Testis (tissue), 3 donors: ENCODE measurements around the gene DBF4B. TPM values are rescaled to one million over a fixed set of nuclear protein-coding genes. Genes with fewer than 3 reads are reported as not detected.
"Not testable (repeated sequence)": the region's sequence is repeated elsewhere in the genome, so short reads cannot be mapped to it uniquely, and the experiment has no call there.

ENCODE experiments used
- DNase-seq: peaks from one replicate; pipeline ENCODE4 v3.0.0-alpha.2; 2019
- H3K27ac ChIP-seq, 2 donors: fragments of 200-600 bp; sonication (generic); one replicate each; pipeline ENCODE4 v1.5.1; 2019
- H3K27me3 ChIP-seq: fragments of 200-600 bp; sonication (generic); one replicate; pipeline ENCODE4 v1.5.1; 2019
- H3K36me3 ChIP-seq: fragments of 200-600 bp; sonication (generic); one replicate; pipeline ENCODE4 v1.5.1; 2017; ENCODE audit warnings: low read depth; ENCODE audit errors: missing control alignments
- H3K4me1 ChIP-seq: fragments of 200-600 bp; sonication (generic); one replicate; pipeline ENCODE4 v1.5.1; 2019
- H3K4me3 ChIP-seq, 2 donors: fragments of 200-600 bp; sonication (generic); one replicate each; pipeline ENCODE4 v1.5.1; 2017 to 2019
- H3K9me3 ChIP-seq: fragments of 200-600 bp; sonication (generic); one replicate; pipeline ENCODE4 v1.5.1; 2017
- POLR2A ChIP-seq: fragments of 450-650 bp; IDR thresholded peaks from one replicate; pipeline ENCODE4 v1.6.1; 2017; ENCODE audit warnings: antibody characterized with exemption, mild to moderate bottlenecking, moderate library complexity
- WGBS, 2 donors: methylation state at CpG; one replicate each; pipeline ENCODE4 v1.1.5; 2018; 5-methylcytosine and 5-hydroxymethylcytosine counted together
- intact Hi-C: fragments of 100-400 bp; cut with DNase I; formaldehyde crosslinking; loops from one replicate; pipeline ENCODE4 v1.15.1; 2023; ENCODE audit warnings: low total_unique reads
- polyA plus RNA-seq: library from polyadenylated mRNA; stranded (reverse); fragments of 350-450 nt; fragmentation: Illumina TruSeq; extraction: RNeasy Lipid Tissue Mini Kit (QIAGEN cat#74804); gene quantifications from one replicate; pipeline ENCODE4 v1.2.3, GENCODE V29; 2014; ENCODE audit warnings: low read depth, low replicate concordance; ENCODE audit not compliant: insufficient read depth
- total RNA-seq, 2 donors: library from RNA; depleted of rRNA; stranded (reverse); fragments of >200 nt; gene quantifications; one replicate each; pipeline ENCODE4 v1.2.3, GENCODE V29; 2016
- TF ChIP-seq, protein P1 (sequence below), 3 experiments: fragments of 450-650 bp in 2 of 3; fragments of 200-600 bp in 1 of 3; sonication (generic) in 1 of 3; IDR thresholded peaks; one replicate each; pipeline ENCODE4 v1.5.1; 2016 to 2019; ENCODE audit warnings: antibody characterized with exemption in 3 of 3, mild to moderate bottlenecking in 2 of 3, moderate library complexity in 1 of 3

The DBF4B gene
- total and polyA plus RNA-seq, 3 donors from 2014 or later = 47.3 to 55.1 (median 50.2) TPM

DNA sequence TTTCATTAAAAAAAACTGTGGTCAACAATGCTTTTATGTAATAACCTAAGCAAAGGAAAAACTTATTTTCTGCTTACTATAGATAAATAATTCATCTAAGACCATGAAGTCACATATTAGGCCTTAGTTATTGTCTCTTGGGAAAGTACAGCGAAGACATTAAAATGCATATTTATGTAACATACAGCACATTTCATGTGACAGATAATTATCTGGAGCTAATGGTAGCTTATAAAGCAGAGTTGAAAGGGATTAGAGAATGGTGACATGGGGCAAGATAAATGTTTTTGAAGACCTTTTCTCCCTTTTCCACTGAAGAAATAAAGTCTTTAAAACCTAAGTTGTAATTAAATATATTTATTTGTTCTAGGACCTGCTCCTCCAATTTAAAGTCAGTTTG, 42.5 kb upstream of the DBF4B start:
- Histone ChIP-seq H3K9me3 (no peaks in the 10 kb centered on the region), H3K4me1 (no peaks in the 10 kb centered on the region), H3K4me3 (no peak overlapping the region), H3K27ac (no peak overlapping the region), H3K36me3 (no peaks in the 10 kb centered on the region), H3K27me3 (no peaks in the 10 kb centered on the region)
- 94 to 98% methylated on average over 1 of the region's 1 CpG for WGBS, 2 donors
- no peak for DNase-seq
- TF ChIP-seq, protein P1, sequence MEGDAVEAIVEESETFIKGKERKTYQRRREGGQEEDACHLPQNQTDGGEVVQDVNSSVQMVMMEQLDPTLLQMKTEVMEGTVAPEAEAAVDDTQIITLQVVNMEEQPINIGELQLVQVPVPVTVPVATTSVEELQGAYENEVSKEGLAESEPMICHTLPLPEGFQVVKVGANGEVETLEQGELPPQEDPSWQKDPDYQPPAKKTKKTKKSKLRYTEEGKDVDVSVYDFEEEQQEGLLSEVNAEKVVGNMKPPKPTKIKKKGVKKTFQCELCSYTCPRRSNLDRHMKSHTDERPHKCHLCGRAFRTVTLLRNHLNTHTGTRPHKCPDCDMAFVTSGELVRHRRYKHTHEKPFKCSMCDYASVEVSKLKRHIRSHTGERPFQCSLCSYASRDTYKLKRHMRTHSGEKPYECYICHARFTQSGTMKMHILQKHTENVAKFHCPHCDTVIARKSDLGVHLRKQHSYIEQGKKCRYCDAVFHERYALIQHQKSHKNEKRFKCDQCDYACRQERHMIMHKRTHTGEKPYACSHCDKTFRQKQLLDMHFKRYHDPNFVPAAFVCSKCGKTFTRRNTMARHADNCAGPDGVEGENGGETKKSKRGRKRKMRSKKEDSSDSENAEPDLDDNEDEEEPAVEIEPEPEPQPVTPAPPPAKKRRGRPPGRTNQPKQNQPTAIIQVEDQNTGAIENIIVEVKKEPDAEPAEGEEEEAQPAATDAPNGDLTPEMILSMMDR (IDR thresholded peaks at IDR 0.05) = no peak
- TF ChIP-seq POLR2A = no peak
- intact Hi-C loops = no loop called here

DNA sequence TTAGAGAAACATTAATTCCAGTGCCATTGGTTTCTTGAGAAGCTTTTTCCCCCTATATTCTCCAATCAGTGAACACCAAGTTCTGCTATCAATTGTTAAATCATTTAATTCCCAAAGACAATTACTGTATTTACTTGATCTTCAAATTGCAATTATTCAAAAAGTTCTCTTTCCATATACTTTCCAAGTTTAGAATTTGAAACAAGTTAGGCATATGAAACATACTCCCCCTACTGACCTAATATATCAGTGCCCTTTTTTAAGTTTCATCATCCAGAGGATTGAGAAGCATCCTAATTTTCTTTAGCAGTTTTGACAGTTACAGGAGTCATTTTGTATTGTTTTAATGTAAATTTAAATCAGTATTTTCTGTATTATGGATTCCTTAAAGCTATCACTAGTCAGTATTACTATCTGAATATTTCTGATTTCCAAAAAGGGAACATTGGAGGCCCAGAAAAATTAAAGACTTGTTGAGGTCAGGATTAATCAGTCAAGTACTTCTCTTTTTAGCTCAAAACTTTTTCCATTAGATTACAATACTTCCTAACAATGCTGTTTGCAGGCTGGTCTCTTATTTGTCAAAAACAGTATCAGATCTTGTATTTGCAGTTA, 35.9 kb upstream of the DBF4B start:
- DNase-seq = no peak

DNA sequence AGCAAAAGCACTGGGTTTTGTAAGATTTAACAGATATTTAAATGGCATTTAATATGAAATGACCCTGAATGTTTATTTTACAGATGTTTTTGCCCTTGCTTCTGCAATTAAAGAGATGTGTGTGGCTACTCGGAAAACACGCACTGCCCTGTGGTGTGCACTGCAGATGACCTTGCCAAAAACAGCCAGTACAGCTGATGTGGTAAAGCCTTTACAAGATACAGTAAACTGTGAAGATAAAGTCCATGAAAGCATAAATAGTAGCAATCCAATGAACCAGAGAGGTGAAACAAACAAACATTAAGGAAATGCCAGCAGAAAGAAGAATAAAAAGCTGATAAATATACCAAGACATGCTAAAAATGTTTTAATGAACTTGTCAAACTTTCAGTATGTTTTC, 34.6 kb upstream of the DBF4B start:
- H3K27ac ChIP-seq = no peak overlapping the region
- H3K27me3 ChIP-seq = no peaks in the 10 kb centered on the region
- no peak for DNase-seq
- H3K4me3 ChIP-seq = no peak overlapping the region
- TF ChIP-seq, protein P1 (IDR thresholded peaks at IDR 0.05) = no peak
- TF ChIP-seq POLR2A = no peak
- intact Hi-C loops = no loop called here
- H3K4me1 ChIP-seq = no peaks in the 10 kb centered on the region
- no peaks in the 10 kb centered on the region for H3K36me3 ChIP-seq
- 39 to 65% methylated on average over 2 of the region's 2 CpGs for WGBS, 2 donors
- H3K9me3 ChIP-seq = no peaks in the 10 kb centered on the region

More for the DNA sequence above, 35.9 kb upstream of the DBF4B start:
- no peaks in the 10 kb centered on the region for H3K4me1 ChIP-seq
- H3K27ac ChIP-seq = no peak overlapping the region
- no peaks in the 10 kb centered on the region for H3K9me3 ChIP-seq
- no peak overlapping the region for H3K4me3 ChIP-seq
- TF ChIP-seq POLR2A = no peak
- TF ChIP-seq, protein P1 (IDR thresholded peaks at IDR 0.05) = peak; percentile 7 to 48 (median 14)
- H3K27me3 ChIP-seq = no peaks in the 10 kb centered on the region
- H3K36me3 ChIP-seq = no peaks in the 10 kb centered on the region
- intact Hi-C loops = no loop called here

DNA sequence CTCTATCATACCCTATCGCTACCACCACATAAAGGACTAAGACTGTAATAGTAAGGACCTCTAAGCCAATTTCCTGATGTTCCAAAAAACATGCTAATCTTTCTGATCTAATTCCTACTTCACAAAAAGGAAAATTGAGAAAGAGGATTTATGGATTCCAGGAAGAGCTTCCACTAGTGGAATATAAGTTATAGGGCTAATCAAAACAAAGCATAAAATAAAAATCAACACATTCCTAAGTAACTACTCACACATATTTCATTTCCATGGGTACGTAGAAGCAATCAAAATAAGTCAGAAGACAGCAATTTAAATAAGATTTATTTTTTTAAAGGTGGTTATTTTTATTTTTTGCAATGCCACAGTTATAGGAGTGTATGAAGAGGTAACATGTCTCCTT, 31.3 kb upstream of the DBF4B start:
- 68 to 76% methylated on average over 2 of the region's 2 CpGs for WGBS, 2 donors
- Histone ChIP-seq H3K36me3 (no peaks in the 10 kb centered on the region), H3K9me3 (no peaks in the 10 kb centered on the region), H3K4me3 (no peak overlapping the region), H3K27ac (no peak overlapping the region), H3K27me3 (no peaks in the 10 kb centered on the region), H3K4me1 (no peaks in the 10 kb centered on the region)
- no peak for DNase-seq
- no peak for TF ChIP-seq POLR2A
- TF ChIP-seq, protein P1 (IDR thresholded peaks at IDR 0.05) = no peak
- intact Hi-C loops = no loop called here

DNA sequence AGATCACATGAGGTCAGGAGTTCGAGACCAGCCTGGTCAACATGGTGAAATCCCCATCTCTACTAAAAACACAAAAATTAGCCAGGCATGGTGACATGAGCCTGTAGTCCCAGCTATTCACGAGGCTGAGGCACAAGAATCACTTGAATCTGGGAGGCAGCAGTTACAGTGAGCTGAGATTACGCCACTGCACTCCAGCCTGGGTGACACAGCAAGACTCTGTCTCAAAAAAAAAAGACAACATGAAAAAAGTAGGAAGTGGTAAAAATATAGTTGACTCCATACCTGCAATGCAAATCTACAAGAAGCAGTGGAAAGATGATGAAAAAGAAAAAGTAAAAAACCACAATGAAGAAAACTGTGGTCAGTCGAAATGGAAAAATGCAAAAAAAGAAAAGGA, 25.2 kb upstream of the DBF4B start:
- H3K4me1 ChIP-seq, H3K27ac ChIP-seq, H3K27me3 ChIP-seq, H3K36me3 ChIP-seq, intact Hi-C loops, H3K4me3 ChIP-seq, H3K9me3 ChIP-seq, DNase-seq: not testable (repeated sequence)
- WGBS, 2 donors = 89 to 98% methylated on average over 4 of the region's 4 CpGs
